ENCODE results near the gene CADM3. TPM values are rescaled to one million over a fixed set of nuclear protein-coding genes. Genes with fewer than 3 reads are reported as not detected.

CADM3 gene, protein sequence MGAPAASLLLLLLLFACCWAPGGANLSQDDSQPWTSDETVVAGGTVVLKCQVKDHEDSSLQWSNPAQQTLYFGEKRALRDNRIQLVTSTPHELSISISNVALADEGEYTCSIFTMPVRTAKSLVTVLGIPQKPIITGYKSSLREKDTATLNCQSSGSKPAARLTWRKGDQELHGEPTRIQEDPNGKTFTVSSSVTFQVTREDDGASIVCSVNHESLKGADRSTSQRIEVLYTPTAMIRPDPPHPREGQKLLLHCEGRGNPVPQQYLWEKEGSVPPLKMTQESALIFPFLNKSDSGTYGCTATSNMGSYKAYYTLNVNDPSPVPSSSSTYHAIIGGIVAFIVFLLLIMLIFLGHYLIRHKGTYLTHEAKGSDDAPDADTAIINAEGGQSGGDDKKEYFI
- total RNA-seq: 0.07 and 0.33 TPM in 2 replicates

DNA sequence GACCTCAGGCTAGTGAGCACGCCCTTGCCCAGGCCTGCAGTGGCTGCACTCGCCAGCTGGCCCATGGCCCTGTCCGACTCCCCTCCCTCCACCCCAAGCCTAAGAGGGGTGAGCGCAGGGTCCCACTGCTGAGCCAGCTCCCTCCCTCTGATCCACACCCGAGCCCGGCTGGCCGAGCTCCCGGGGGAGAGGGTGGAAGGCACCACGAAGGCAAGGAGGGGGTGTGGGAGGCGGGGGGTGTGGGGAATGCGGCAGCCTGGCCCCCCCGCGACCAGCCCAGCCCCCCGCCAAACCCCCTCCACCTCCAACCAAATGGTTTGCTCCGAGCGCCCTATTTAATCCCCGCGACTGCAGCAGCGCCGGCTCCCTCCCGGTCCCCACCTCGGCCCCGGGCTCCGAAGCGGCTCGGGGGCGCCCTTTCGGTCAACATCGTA is at the start of gene CADM3:
Gene CADM3, plus strand, starts transcription at position 362 of the 434 bp plus-strand sequence. CDS start 151 bp downstream, outside the sequence.

DNA sequence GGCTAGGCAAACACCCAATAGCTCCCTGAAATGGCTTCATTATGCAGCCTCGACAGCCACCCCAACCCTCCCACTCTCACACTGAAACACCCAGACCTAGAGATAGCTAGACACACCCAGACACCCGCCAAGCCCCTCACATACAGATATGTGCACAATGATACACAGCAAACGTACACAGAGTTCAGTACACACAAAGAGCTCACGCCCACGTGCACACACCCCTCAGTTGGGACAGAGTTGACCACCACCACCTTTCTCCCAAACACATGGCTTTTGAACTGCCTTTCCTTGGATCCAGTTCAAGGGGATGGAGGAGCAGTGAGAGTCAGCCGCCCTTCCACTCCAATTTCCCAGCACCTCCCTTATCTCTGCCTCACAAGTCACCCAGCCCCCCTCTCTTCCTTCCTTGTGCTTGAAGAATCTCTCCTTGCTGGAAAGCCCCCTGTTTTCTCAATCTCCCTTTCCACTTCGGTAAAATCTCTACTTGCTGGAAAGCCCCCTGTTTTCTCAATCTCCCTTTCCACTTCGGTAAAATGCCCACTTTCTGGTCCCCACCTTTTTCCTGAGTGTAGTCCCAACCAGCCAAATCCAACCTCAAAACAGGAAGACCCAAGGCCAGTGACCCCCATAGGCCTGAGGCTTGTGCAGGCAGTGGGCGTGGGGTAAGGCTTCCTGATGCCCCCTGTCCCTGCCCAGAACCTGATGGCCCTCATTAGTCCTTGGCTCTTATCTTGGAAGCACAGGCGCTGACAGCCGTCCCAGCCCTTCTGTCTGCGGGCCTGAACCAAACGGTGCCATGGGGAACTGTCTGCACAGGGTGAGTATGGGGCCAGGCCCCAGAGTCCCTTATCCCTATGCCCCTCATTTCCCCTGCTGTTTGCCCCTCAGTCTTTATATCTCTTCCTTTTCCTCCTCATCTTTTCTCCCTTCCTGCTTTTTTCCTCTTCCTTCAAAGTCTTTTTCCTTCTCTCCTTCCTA is 33.0 kb downstream of the CADM3 start, which contains the start of gene ACKR1:
Gene ACKR1, plus strand, starts transcription at position 715 of the 981 bp plus-strand sequence. Its CDS starts 85 bp downstream, at position 800.

Other genes with a start within 250 kb of the CADM3 start
- gene PYHIN1, start 240.1 kb upstream of the CADM3 start, total RNA-seq: not detected in 2 replicates
- 70.6 and 88.2 TPM in 2 replicates for gene IFI16, start 161.7 kb upstream of the CADM3 start, total RNA-seq
- not detected in 2 replicates for gene AIM2, start 94.8 kb upstream of the CADM3 start, total RNA-seq
- gene ACKR1, start 33.3 kb downstream of the CADM3 start, total RNA-seq: not detected in 2 replicates
- not detected in 2 replicates for gene FCER1A, start 130.7 kb downstream of the CADM3 start, total RNA-seq